CD14-positive monocyte (primary cell): ENCODE measurements around the gene ARVCF. TPM values are rescaled to one million over a fixed set of nuclear protein-coding genes. Genes with fewer than 3 reads are reported as not detected.

Experiments
- DNase-seq, 3 donors: peaks; one replicate each; pipeline ENCODE4 v3.0.0-alpha.2; 2011 to 2022
- H2AFZ ChIP-seq: 2 replicates; pipeline ENCODE4 v1.6.0; 2012; ENCODE audit warnings: mild to moderate bottlenecking, low read depth, low read length, inconsistent platforms; ENCODE audit not compliant: insufficient read depth, poor library complexity, severe bottlenecking
- H3K27ac ChIP-seq, 2 donors: 1 replicate in 1 of 2; 2 replicates in 1 of 2; pipeline ENCODE4 v1.5.1; 2012 to 2013; ENCODE audit warnings: low read length in 2 of 2, control low read depth in 1 of 2, inconsistent platforms in 1 of 2, low read depth in 1 of 2, mild to moderate bottlenecking in 1 of 2
- H3K27me3 ChIP-seq, 2 donors: one replicate each; pipeline versions ENCODE4 v1.6.0 to v1.6.1; 2011 to 2013; ENCODE audit warnings: low read length in 2 of 2; ENCODE audit not compliant: control insufficient read depth in 2 of 2, insufficient read depth in 2 of 2
- H3K36me3 ChIP-seq, 2 donors: replicated peaks in 1 of 2; 1 replicate in 1 of 2; 2 replicates in 1 of 2; pipeline versions ENCODE4 v1.5.1 to v1.6.1; 2012 to 2013; ENCODE audit warnings: low read length in 2 of 2, control low read depth in 1 of 2, inconsistent platforms in 1 of 2, mild to moderate bottlenecking in 1 of 2; ENCODE audit not compliant: insufficient read depth in 2 of 2, control insufficient read depth in 1 of 2
- H3K4me1 ChIP-seq, 2 donors: 1 replicate in 1 of 2; 2 replicates in 1 of 2; pipeline versions ENCODE4 v1.5.1 to v1.6.1; 2012 to 2013; ENCODE audit warnings: low read length in 2 of 2, control low read depth in 1 of 2, inconsistent platforms in 1 of 2, mild to moderate bottlenecking in 1 of 2, moderate library complexity in 1 of 2; ENCODE audit not compliant: insufficient read depth in 2 of 2, control insufficient read depth in 1 of 2
- H3K4me2 ChIP-seq: replicated peaks from 2 replicates; pipeline ENCODE3; 2012; ENCODE audit warnings: low read length, moderate library complexity, mild to moderate bottlenecking; ENCODE audit not compliant: poor library complexity, severe bottlenecking; ENCODE audit errors: extremely low read depth
- H3K4me3 ChIP-seq, 3 experiments: fragments of 200-600 bp in 1 of 3; sonication (generic) in 1 of 3; replicated peaks in 1 of 3; 1 replicate in 2 of 3; 2 replicates in 1 of 3; pipeline ENCODE4 v1.5.1; 2011 to 2013; ENCODE audit warnings: low read length in 3 of 3, mild to moderate bottlenecking in 3 of 3, control low read depth in 2 of 3, low read depth in 2 of 3, inconsistent platforms in 1 of 3, moderate library complexity in 1 of 3
- H3K79me2 ChIP-seq: 2 replicates; pipeline ENCODE4 v1.6.0; 2012; ENCODE audit warnings: mild to moderate bottlenecking, control low read depth, inconsistent platforms, low read length, moderate library complexity; ENCODE audit not compliant: insufficient read depth
- H3K9ac ChIP-seq: 2 replicates; pipeline ENCODE4 v1.6.0; 2017; ENCODE audit warnings: low read length, mild to moderate bottlenecking; ENCODE audit not compliant: insufficient read depth, poor library complexity, severe bottlenecking
- H3K9me3 ChIP-seq, 2 donors: replicated peaks in 1 of 2; 1 replicate in 1 of 2; 2 replicates in 1 of 2; pipeline versions ENCODE4 v1.5.1 to v1.6.1; 2012 to 2013; ENCODE audit warnings: low read length in 2 of 2, control low read depth in 1 of 2; ENCODE audit not compliant: control insufficient read depth in 1 of 2, insufficient read depth in 1 of 2
- H4K20me1 ChIP-seq: 2 replicates; pipeline ENCODE4 v1.6.0; 2012; ENCODE audit warnings: mild to moderate bottlenecking, low read length, control low read depth, moderate library complexity; ENCODE audit not compliant: insufficient read depth
- H3K27ac Mint-ChIP-seq, 7 donors: one replicate each; pipeline ENCODE4 v1.8.0; 2020; ENCODE audit warnings: mild to moderate bottlenecking in 7 of 7, mixed read lengths in 7 of 7, moderate library complexity in 6 of 7, inconsistent platforms in 2 of 7
- H3K27me3 Mint-ChIP-seq, 3 donors: one replicate each; pipeline ENCODE4 v1.8.0; 2021 to 2022; ENCODE audit warnings: low read depth in 3 of 3, mild to moderate bottlenecking in 3 of 3, mixed read lengths in 3 of 3, moderate library complexity in 3 of 3, inconsistent platforms in 1 of 3
- H3K36me3 Mint-ChIP-seq, 2 donors: one replicate each; pipeline ENCODE4 v1.8.0; 2020; ENCODE audit warnings: mixed read lengths in 2 of 2, inconsistent platforms in 1 of 2, mild to moderate bottlenecking in 1 of 2
- H3K4me1 Mint-ChIP-seq: one replicate; pipeline ENCODE4 v1.8.0; 2020; ENCODE audit warnings: mild to moderate bottlenecking, mixed read lengths
- H3K4me3 Mint-ChIP-seq, 2 donors: one replicate each; pipeline ENCODE4 v1.8.0; 2020; ENCODE audit warnings: mild to moderate bottlenecking in 2 of 2, mixed read lengths in 2 of 2, moderate library complexity in 1 of 2
- H3K9me3 Mint-ChIP-seq, 7 donors: one replicate each; pipeline ENCODE4 v1.8.0; 2020 to 2022; ENCODE audit warnings: mixed read lengths in 7 of 7, mild to moderate bottlenecking in 6 of 7, moderate library complexity in 6 of 7, inconsistent platforms in 2 of 7
- WGBS: methylation state at CpG from one replicate; pipeline ENCODE4 v1.1.5; 2013; ENCODE audit warnings: missing lambda C conversion rate; ENCODE audit not compliant: insufficient coverage; 5-methylcytosine and 5-hydroxymethylcytosine counted together
- intact Hi-C, 2 donors: fragments of 100-400 bp; cut with micrococcal nuclease; formaldehyde crosslinking; loops; one replicate each; pipeline versions ENCODE4 v1.15.0 to v1.15.1; 2023
- polyA plus RNA-seq, 3 donors: library from polyadenylated mRNA; depleted of rRNA in 1 of 3; unstranded in 2 of 3; stranded (reverse) in 1 of 3; fragments of 300-500 nt in 2 of 3; fragments of >200 nt in 1 of 3; fragmentation: Illumina TruSeq in 2 of 3; gene quantifications; 1 replicate in 2 of 3; 2 replicates in 1 of 3; pipeline ENCODE4 v1.2.3, GENCODE V29; 2012 to 2021
- TF ChIP-seq, protein P1 (sequence below): fragments of 200-600 bp; IDR thresholded peaks from one replicate; pipeline ENCODE4 v1.8.0; 2022; ENCODE audit warnings: antibody characterized with exemption, mild to moderate bottlenecking

The ARVCF gene
- polyA plus RNA-seq, 3 donors: 0.31 to 2.6 (median 0.44) TPM

- Histone ChIP-seq H4K20me1 (no peaks in the 10 kb centered on the region), H3K79me2 (no peaks in the 10 kb centered on the region), H3K4me3 (no peak overlapping the region), H3K9ac (no peak overlapping the region), H3K36me3 (no peaks in the 10 kb centered on the region), H3K27me3 (no peaks in the 10 kb centered on the region), H3K4me2 (no peak overlapping the region), H2AFZ (no peak overlapping the region), H3K27ac (no peak overlapping the region), H3K9me3 (no peaks in the 10 kb centered on the region), H3K4me1 (no peaks in the 10 kb centered on the region)
- 100% methylated on average over 7 of the region's 7 CpGs for WGBS
- no peaks in the 10 kb centered on the region for H3K4me1 Mint-ChIP-seq
- TF ChIP-seq, protein P1, sequence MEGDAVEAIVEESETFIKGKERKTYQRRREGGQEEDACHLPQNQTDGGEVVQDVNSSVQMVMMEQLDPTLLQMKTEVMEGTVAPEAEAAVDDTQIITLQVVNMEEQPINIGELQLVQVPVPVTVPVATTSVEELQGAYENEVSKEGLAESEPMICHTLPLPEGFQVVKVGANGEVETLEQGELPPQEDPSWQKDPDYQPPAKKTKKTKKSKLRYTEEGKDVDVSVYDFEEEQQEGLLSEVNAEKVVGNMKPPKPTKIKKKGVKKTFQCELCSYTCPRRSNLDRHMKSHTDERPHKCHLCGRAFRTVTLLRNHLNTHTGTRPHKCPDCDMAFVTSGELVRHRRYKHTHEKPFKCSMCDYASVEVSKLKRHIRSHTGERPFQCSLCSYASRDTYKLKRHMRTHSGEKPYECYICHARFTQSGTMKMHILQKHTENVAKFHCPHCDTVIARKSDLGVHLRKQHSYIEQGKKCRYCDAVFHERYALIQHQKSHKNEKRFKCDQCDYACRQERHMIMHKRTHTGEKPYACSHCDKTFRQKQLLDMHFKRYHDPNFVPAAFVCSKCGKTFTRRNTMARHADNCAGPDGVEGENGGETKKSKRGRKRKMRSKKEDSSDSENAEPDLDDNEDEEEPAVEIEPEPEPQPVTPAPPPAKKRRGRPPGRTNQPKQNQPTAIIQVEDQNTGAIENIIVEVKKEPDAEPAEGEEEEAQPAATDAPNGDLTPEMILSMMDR: no peak
- peak overlapping the region in 1 of 7 donors; percentile 52 for H3K27ac Mint-ChIP-seq
- no peaks in the 10 kb centered on the region for H3K36me3 Mint-ChIP-seq
- no peak overlapping the region for H3K4me3 Mint-ChIP-seq
- intact Hi-C loops: no loop called here
- no peaks in the 10 kb centered on the region for H3K9me3 Mint-ChIP-seq
- H3K27me3 Mint-ChIP-seq: peaks cover 0 to 11% (median 1%) of the 10 kb centered on the region in 3 donors
- no peak for DNase-seq
These were observed 22.7 kb downstream of the ARVCF start for GRCh38 chr22:19993926-19994325.

- Histone ChIP-seq H3K79me2 (no peaks in the 10 kb centered on the region), H2AFZ (no peak overlapping the region), H3K27ac (no peak overlapping the region), H3K4me3 (no peak overlapping the region), H3K4me2 (no peak overlapping the region), H3K27me3 (no peaks in the 10 kb centered on the region), H3K9ac (no peak overlapping the region), H3K9me3 (no peaks in the 10 kb centered on the region), H4K20me1 (no peaks in the 10 kb centered on the region), H3K36me3 (no peaks in the 10 kb centered on the region), H3K4me1 (no peaks in the 10 kb centered on the region)
- H3K36me3 Mint-ChIP-seq: no peaks in the 10 kb centered on the region
- no peak overlapping the region for H3K27ac Mint-ChIP-seq
- H3K9me3 Mint-ChIP-seq: no peaks in the 10 kb centered on the region
- H3K27me3 Mint-ChIP-seq: peaks cover 0 to 11% (median 1%) of the 10 kb centered on the region in 3 donors
- no peak for DNase-seq
- 95% methylated on average over 4 of the region's 6 CpGs for WGBS
- TF ChIP-seq, protein P1: no peak
- H3K4me1 Mint-ChIP-seq: no peaks in the 10 kb centered on the region
- no peak overlapping the region for H3K4me3 Mint-ChIP-seq
- intact Hi-C loops: no loop called here
These were observed 23.7 kb downstream of the ARVCF start for GRCh38 chr22:19992921-19993355.
